HG03025 (cell line): ENCODE data around the gene CHGA.

ENCODE experiments used
- ATAC-seq: cut with Tn5 transposase; IDR thresholded peaks from one replicate; pipeline ENCODE4 v1.9.1; 2021; ENCODE audit warnings: mild to moderate bottlenecking, moderate library complexity; ENCODE audit not compliant: unreplicated experiment, low FRiP score

Gene CHGA

DNA sequence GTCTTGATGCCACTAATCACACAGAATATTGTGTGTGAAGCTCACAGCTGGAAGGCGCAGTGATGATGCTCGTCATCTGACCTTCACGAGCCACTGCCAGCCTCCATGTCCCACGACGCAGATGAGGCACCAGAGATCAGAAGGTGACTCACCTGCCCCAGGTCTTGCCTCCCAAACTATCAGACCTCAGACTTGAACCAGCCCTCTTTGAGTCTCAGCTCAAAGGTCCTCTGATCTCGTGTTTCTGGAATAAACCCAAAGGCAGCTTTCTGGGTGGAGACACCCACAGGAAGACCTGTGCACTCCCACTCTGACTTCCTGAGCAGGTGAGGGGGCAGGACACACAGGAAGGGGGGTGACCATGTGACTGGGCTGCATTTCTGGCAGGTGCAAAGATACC is 19.6 kb upstream of the CHGA start:
- no peak for ATAC-seq

DNA sequence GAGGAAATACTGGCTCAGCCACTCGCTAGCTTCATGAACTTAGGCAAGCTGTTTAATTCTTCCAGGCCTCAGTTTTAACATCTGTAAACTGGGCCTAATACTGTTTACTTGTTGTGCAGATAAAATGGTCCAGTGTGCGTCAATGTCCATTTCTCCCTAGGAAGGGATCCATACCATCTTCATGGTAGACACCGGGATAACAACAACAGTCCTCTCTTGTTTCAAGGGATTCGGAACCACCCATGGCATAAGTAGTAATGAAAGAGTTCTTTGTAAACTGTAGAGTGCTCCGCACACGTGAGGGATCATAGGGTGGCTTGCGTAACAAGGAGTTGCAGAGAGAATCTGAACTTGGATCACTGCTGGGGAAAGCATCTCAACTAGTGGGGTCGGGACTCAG is 17.3 kb upstream of the CHGA start:
- ATAC-seq, result no peak

DNA sequence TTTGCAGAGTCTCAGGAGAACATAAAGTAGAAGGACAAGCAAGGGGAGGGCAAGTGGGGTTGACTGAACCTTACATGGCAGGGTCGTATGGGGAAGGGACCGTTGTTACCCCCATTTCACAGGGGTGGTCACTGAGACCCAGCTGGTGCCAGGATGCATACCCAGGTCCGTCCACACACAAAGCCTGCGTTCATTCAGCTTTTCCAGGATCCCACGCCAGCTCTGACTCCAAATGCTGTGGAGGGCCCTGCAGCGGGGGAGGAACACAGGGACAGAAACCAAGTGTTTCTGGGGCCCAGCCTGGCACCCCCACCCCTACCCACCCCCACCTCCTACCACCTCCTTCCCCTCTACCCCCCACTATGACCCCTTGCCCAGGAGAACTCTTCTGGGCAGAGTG is 16.5 kb upstream of the CHGA start:
- ATAC-seq, result no peak

DNA sequence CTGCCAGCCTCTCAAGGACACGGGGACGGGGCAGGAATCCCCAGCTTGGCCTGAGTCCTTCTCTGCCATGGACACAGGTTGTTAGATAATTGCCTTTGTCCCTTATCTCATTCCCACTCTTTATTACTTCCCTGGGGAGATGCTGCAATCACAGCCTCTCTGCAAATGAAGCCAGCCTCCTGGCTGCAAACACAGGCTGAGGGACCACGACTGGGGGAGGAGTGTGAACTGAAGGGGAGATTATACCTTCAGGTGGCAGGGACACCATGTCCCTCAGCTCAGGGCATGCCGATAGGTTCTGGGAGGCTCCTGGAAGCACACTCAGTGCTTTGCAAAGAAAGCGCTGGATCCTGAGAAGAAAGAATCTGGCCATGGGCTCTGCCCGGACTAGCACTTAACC is 16.1 kb upstream of the CHGA start:
- no peak for ATAC-seq

DNA sequence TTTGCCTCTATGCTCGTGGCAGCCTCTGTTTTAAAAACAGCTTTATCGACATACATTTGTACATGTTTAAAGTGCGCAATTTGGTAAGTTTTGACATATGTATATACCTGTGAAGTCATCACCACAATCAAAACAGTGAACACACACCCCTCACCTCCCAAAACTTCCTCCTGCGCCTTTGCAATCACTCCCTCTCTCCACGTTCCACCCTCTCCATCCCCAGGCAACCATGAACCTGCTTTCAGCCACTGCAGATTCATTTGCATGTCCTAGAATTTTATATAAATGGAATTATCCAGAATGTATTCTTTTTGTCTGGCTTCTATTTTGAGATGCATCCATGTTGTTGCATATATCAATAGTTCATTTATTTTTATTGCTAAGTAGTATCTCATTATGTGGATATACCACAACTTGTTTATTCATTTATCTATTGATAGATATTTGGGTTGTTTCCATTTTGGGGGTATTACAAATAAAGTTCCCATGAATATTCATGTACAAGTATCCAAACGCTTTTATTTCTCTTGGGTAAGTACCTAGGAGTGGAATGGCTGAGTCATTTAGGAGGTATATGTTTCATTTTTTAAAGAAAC is 15.5 kb upstream of the CHGA start:
- no peak for ATAC-seq

DNA sequence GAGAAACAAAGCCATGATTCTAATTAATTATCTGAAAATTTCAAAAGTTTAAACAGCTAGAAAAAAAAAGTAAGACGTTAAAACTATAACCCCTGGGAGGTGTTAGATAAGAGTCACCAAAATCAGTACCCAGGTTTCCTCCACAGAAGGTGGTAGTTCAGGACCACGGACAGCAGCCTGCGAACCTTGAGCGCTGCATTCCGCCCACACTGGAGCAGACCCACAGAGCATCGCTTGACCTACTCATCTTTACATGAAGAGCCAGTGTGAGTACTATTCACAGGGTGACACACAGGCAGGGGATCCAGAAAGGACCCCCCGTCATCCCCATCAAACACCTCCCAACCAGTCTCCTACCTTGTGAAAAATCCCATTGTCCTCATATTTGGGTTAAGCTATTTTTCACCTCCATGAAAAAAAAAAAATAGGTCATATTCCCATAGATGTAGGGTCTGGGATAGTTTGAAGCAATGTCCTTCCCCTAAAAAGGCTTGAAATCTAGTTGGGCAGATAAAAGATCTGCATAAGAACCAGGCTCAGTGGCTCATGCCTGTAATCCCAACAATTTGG is 8.8 kb upstream of the CHGA start:
- ATAC-seq, result no peak

DNA sequence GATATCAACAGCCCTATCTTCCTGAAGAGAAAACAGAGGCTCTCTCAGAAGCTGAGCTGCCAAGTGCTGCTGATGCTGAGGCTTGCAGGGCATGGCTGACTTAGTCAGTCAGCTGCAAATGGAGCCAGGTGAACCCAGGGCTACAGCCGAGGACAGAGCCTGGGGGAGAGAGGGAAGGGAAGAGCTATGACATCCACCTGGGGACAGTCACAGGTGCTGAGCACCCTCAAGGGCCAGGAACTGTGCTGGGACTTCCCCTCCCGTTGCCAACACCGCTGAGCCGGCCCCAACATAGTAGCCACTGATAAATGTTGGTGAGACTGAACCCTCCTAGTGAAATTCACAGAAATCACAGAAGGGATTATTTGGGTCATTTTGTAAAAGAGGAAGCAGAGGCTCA is 6.7 kb upstream of the CHGA start:
- no peak for ATAC-seq

DNA sequence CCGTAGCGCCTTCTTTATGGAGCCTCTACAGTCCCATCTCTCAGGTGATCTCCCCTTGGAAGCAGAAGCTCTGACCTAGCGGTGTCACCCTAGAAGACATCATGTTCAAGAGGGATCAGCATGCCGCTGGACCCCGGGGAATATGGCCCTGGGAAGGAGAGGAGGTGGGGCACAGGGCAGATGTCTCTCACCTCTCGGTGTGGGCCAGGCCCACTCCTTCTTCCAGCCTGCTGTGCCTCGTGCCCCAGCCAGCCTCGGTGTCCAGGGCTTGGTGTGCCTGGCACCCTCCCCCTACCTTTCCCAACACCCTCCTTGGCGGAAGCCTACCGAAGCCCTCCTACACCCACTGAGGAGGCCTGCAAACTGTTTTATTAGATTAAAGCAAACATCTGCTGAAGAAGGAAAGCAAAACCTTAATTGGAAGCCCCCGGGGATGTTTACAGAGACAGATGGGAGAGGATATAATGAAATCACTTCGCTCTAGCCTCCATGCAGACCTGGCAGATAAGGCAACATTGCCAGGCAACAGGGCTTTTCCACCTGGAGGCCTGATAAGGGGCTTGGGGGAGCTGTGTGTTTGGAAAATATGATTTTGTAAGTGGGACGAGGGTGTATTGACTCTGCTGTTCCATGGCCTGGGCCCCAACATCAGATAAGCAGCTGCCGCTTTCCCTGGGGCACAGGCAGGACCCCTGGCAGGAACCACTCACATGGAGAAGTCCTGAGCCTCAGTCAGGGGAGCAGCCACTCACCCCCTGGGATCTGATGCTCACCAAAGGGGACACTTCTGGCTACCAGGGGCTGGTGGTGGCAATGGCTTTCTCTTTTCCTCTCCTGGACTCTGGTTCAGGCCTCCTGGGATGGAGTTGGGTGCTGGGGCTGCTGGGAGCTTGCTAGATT is 5.7 kb upstream of the CHGA start:
- ATAC-seq, result no peak

DNA sequence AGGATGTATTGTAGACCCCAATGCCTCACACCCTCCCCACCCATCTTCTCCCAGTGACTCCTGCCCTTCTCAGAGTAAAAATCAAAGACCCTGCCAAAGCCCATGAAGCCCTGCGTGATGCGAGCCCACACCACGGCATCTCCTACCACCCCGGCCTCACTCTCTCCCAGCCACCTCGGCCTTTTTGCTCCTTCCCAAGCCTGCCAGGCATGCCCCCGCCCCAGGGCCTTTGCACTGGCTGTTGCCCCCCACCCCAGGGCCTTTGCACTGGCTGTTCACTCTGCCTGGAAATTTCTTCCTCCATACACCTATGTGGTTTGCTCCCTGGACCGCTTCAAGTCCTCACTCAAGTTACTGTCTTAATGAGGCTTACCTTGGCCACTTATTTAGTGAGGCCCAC is 5.0 kb upstream of the CHGA start:
- no peak for ATAC-seq

DNA sequence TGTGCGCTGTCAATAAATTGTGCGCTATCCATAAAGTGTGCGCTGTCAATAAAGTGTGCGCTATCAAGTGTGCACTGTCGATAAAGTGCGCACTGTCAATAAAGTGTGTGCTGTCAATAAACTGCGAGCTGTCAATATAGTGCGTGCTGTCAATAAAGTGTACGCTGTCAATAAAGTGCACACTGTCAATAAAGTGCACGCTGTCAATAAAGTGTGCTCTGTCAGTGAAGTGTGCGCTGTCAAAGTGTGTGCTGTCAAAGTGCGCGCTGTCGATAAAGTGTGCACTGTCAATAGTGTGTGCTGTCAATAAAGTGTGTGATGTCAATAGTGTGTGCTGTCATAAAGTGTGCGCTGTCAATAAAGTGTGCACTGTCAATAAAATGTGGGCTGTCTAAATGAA is 2.9 kb upstream of the CHGA start:
- ATAC-seq, result no peak

DNA sequence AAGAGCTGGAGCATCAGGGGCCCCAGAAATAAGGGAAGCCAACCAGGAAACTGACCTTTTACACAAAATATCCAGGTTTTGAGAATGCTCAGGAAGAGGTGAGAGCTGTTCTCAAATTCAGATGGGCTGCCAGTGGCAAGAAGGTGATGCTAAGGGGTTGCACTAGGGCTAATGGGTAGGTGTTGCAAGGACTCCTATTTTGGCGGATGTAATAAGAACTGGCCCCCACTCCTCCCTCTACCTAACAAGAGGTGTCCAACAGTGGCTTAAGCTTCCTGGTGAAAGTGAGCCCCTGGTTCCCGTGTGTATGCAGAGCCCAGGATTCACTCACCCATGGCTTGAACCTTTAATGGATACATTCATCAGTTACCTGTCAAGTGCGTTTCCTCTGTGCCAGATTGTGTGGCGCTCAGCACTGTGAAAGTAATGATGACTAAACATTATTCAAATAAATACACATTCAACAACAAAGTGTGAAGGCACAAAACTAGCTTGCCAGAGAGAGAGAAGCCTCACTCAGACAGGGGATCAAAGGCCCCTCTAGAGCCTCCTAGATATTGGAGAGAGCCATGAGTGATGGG is 705 bp upstream of the CHGA start:
- no peak for ATAC-seq

DNA sequence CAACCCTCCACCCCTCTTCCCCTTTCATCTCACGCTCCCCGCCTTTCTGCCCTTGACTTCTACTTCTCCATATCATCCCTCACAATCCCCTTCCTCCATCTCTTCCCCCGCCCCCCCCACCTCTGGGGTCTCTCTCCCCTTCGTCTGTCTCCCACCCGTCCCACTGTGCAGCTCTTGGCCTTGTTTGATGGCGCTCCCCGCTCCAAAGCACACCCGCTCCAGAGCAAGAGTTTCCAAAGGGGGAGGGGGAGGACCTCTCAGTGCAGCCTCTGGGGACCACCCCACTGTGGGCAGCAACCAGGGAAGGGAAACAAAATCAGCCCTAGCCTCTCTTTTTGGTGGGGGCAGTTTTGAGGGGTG is 774 bp downstream of the CHGA start:
- no peak for ATAC-seq

DNA sequence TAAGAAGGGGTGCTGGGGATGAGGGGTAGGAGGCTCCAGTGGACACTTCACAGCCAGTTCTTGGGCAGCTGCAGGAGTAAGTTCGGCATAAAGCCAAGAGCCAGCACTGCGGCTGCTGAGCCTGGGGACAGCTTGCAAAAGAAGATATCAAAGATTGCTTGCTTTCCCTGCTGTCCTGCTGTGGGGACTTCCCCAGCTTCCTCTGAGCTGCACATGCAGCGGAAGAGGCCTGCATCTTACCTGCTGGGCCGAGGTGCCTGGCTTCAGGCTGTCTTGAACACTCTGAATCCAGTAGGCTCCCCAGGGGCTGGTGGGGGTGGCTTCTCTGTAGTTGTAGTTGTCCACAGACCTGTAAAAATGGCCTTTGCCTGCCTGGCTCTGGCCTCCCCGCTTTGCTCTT is 1.3 kb downstream of the CHGA start:
- no peak for ATAC-seq

DNA sequence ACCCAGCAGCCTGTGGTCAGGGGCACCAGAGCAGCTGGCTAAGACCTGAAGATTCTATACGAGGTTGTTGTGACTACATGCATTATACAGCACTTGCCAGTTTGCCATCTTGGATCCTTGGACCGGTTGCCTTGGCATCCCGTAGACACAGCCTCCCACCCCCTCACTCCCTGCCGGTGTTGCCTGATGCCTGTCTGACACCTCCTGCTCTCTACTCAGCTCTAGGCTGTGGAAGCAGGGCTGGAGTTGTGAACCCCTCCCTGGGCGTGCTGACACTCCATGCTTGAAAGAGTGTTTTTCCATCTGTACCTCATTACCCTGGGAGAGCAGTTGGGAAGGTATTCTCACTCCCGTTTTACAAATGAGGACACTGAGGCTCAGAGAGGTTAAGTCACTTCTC is 2.5 kb downstream of the CHGA start:
- ATAC-seq, result no peak

DNA sequence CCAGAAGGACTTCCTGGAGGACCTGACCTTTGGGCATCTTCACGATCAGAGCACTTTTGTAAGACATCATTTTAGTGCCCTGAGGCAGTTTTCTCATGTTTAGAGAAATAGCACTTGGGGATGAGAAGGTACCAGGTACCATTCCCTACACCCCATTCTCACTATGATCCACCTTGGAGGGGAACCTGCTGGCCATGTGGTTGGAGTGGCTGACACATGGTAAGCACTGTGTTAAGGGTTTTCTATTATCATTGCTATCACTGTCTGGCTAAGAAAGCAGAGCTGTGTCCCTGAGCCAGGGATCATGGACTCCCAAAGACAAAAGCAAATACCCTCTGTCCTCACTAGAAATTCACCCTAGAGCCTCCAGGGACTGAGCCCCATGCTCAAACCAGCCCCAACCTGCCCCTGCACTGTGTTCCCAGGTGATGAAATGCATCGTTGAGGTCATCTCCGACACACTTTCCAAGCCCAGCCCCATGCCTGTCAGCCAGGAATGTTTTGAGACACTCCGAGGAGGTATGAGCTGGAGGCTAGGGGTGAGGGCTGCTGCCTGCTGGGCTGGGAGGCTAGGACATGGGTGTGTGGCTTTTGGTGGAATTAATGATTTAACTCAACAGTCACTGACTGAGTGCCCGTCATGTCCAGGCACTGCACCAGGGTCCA is 3.4 kb downstream of the CHGA start:
- no peak for ATAC-seq

DNA sequence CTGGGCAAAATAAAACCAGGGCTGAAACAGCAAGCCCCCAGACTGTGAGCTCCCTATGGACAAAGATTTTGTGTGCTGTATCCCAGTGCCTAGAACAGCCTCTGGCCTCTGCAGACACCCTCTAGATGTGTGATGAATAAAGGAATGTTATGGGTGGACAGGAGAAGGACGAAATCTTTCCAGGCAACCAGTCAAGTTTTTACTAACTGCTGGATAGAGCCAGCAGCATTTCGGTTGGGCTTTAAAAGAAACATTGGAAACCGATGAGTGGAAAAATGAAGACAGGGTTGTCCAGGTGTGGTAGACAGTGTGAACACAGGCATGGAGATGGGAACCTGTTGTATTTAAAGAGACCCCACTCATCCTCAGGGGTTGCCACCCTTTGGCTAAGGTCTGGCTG is 4.0 kb downstream of the CHGA start:
- ATAC-seq, result no peak

DNA sequence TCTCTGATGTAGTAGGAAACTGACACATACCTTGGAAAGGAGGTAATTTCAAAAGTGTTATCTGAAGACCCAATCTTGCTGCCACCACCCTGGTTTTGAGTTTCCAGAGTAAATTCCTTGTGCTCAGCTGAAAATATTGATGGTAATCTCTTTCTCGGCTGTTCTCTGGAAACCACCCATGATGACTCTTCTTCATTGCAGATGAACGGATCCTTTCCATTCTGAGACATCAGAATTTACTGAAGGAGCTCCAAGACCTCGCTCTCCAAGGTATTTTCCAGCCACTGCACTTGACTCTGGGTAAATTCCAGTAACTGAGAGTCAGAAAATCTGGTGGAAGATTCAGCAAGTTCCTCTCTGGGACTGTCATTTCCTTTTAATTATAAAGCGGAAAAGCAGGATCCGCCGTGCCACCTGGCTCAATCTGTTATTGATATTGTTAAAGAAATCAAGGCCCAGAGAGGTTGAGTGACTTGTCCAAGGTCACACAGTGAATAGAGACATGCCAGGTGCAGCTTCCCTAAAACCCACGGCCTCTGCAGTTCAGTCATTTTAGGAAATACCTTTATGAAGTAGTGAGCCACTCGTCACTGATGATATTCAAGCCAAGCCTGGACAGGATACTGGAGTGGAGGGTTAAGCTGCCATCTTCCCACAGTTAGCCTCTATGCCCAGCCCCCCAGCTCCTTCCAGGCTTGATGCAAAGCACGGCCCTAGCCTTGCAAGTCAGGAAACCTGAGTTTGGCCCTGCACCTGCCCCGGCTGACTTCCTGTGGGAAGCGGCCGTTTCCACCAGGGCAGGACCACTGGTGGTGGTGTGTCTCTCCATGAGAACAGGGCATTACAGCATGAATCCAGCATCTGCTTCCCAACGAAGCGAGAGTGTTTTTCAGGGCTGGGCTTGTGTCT is 4.7 kb downstream of the CHGA start:
- ATAC-seq, result no peak

DNA sequence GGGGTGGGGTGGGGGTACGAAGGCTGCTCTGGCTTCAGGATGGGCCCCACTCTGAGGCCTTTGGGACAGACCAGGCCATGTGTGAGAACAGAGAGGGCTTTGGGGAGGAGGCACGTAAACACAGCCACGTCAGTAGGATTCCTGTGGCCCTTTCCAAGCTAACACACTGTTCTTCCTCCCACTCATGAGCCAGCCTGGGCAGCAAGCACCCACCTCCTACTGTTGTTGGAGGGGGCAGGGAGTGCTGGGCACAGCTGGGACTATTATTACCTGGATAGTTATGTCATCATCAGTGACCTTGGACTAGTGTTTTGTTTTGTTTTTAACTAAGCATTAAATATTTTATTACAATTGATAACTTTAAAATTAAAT is 5.3 kb downstream of the CHGA start:
- no peak for ATAC-seq

DNA sequence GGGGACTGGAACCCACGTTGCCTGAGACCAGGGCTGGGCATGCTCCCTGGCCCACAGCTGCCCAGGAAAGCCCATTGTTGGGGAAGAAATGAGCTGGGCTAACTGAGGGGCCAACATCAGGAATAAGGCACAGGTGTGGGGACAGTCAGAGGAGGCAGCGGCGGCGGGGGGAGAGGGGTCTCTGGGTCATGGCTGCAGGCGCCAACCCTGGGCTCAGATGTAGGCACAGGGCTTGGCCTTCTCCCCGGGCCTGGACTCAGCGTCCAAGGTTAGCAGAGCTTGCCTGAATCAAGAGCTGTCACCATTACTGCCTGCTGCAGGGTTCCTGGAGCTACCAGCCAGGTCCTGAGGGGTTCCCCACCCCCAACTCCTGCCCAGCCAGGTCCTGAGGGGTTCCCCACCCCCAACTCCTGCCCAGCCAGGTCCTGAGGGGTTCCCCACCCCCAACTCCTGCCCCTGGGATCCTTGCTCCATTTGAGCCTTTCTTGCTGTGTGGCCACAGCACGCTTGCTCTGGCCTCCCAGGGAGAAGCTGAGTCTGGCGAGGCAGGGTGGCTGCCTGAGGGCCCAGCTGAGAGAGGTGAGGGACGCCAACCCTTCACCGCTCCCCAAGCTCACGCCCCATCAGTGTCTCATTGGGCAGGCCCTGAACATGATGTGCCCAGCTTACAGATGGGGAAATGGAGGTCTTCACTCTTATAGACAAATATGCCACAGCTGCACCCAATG is 6.2 kb downstream of the CHGA start:
- no peak for ATAC-seq
